Smooth muscle cell (in vitro differentiated cells): Measurements from ENCODE around the gene WFDC1. TPM values are rescaled to one million over a fixed set of nuclear protein-coding genes. Genes with fewer than 3 reads are reported as not detected.

Experiments
- DNase-seq: peaks from one replicate; lab custom pipeline; 2025; ENCODE audit not compliant: unreplicated experiment; lab: John Stamatoyannopoulos, UW
- H2AFZ ChIP-seq: fragments of 200-600 bp; sonication (generic); 2 replicates; pipeline ENCODE4 v1.6.0; 2016; ENCODE audit warnings: antibody characterized with exemption, low read depth, mild to moderate bottlenecking
- H3F3A ChIP-seq: fragments of 200-600 bp; sonication (generic); 2 replicates; pipeline ENCODE4 v1.6.0; 2017; ENCODE audit warnings: antibody characterized with exemption, low read depth
- H3K27ac ChIP-seq: fragments of 200-600 bp; sonication (generic); 2 replicates; pipeline ENCODE4 v1.5.1; 2016; ENCODE audit warnings: low read depth, mild to moderate bottlenecking
- H3K27me3 ChIP-seq: fragments of 200-600 bp; sonication (generic); 2 replicates; pipeline ENCODE4 v1.6.1; 2016; ENCODE audit warnings: low read depth, mild to moderate bottlenecking
- H3K36me3 ChIP-seq: fragments of 200-600 bp; sonication (generic); 2 replicates; pipeline ENCODE4 v1.5.1; 2016; ENCODE audit warnings: low read depth
- H3K4me1 ChIP-seq: fragments of 200-600 bp; sonication (generic); 2 replicates; pipeline ENCODE4 v1.5.1; 2016; ENCODE audit warnings: low read depth
- H3K4me2 ChIP-seq: fragments of 200-600 bp; sonication (generic); 2 replicates; pipeline ENCODE4 v1.6.0; 2016; ENCODE audit warnings: mild to moderate bottlenecking
- H3K4me3 ChIP-seq: fragments of 200-600 bp; sonication (generic); 2 replicates; pipeline ENCODE4 v1.5.1; 2016; ENCODE audit warnings: mild to moderate bottlenecking
- H3K79me2 ChIP-seq: fragments of 200-600 bp; sonication (generic); 2 replicates; pipeline ENCODE4 v1.6.0; 2016; ENCODE audit warnings: low read depth, mild to moderate bottlenecking
- H3K9ac ChIP-seq: fragments of 200-600 bp; sonication (generic); 2 replicates; pipeline ENCODE4 v1.6.0; 2016; ENCODE audit warnings: low read depth
- H3K9me3 ChIP-seq: fragments of 200-600 bp; sonication (generic); replicated peaks from 2 replicates; pipeline ENCODE4 v1.5.1; 2016; ENCODE audit warnings: low read depth
- H4K20me1 ChIP-seq: fragments of 200-600 bp; sonication (generic); 2 replicates; pipeline ENCODE4 v1.6.0; 2016; ENCODE audit warnings: low read depth
- WGBS: methylation state at CpG from one replicate; pipeline ENCODE4 v1.1.7; 2016; ENCODE audit warnings: low lambda C conversion rate; 5-methylcytosine and 5-hydroxymethylcytosine counted together
- polyA plus RNA-seq: library from polyadenylated mRNA; unstranded; fragments of >200 nt; fragmentation: Nextera tagmentation; extraction: Ambion mirVana; gene quantifications from 2 replicates; pipeline ENCODE4 v1.2.1, GENCODE V29; 2016
- total RNA-seq: library from RNA; depleted of rRNA; stranded (reverse); fragments of >200 nt; gene quantifications from 2 replicates; pipeline ENCODE4 v1.2.3, GENCODE V29; 2014
- TF ChIP-seq, protein P1 (sequence below): fragments of 200-600 bp; sonication (generic); IDR thresholded peaks from 2 replicates; pipeline ENCODE4 v1.5.1; 2017; ENCODE audit warnings: borderline replicate concordance, mild to moderate bottlenecking, antibody characterized with exemption; ENCODE audit not compliant: insufficient read depth, poor library complexity, severe bottlenecking

The WFDC1 gene
- total and polyA plus RNA-seq, 2 experiments from 2014 or later: 176 to 362 TPM

DNA sequence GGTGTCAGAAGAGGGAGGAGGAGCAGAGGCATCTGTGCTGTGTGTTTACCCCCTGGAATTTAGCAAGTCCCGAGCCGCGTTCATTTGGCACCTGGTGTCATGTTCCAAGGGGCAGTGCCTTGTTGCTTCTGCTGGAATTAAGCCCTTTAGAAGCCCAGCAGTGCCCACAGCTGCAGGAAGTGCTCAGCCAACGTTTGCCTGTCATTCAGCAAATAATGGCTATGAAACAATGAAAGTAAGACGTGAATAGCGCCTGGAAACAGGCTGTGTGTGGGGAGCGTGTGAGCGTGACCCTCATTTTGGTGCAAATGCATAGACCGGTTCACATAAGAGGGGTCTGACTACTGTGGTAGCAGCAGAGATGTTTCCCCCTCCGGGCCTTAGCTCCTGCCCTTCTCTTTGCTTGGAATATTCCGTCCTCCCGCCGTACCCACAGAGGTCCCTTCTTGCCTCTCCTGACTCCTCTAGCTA lies 67.8 kb downstream of the WFDC1 start:
- Histone ChIP-seq H3K4me1 (peaks cover 6% of the 10 kb centered on the region), H3K4me3 (no peak overlapping the region), H2AFZ (no peak overlapping the region), H4K20me1 (no peaks in the 10 kb centered on the region), H3F3A (no peaks in the 10 kb centered on the region), H3K36me3 (no peaks in the 10 kb centered on the region), H3K27ac (no peak overlapping the region), H3K4me2 (no peak overlapping the region), H3K27me3 (peaks cover 18% of the 10 kb centered on the region), H3K9ac (no peak overlapping the region), H3K79me2 (no peaks in the 10 kb centered on the region), H3K9me3 (no peaks in the 10 kb centered on the region)
- 78% methylated on average over 13 of the region's 13 CpGs for WGBS
- DNase-seq: no peak
- TF ChIP-seq, protein P1, sequence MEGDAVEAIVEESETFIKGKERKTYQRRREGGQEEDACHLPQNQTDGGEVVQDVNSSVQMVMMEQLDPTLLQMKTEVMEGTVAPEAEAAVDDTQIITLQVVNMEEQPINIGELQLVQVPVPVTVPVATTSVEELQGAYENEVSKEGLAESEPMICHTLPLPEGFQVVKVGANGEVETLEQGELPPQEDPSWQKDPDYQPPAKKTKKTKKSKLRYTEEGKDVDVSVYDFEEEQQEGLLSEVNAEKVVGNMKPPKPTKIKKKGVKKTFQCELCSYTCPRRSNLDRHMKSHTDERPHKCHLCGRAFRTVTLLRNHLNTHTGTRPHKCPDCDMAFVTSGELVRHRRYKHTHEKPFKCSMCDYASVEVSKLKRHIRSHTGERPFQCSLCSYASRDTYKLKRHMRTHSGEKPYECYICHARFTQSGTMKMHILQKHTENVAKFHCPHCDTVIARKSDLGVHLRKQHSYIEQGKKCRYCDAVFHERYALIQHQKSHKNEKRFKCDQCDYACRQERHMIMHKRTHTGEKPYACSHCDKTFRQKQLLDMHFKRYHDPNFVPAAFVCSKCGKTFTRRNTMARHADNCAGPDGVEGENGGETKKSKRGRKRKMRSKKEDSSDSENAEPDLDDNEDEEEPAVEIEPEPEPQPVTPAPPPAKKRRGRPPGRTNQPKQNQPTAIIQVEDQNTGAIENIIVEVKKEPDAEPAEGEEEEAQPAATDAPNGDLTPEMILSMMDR: no peak

DNA sequence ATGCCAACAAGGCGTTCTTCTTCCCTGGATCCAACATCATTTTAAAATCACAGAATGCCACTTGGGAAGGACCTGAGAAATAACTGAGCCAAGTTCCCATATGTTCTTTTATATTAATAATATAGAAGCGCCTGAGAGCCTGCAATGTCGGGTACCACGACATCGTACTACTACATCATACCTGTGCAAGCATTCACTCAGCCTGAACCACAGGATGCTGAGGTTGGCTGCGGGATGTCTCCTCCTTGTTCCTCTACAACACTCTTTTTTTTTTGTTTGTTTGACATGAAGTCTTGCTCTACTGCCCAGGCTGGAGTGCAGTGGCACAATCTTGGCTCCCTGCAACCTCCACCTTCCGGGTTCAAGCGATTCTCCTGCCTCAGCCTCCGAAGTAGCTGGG lies 71.5 kb downstream of the WFDC1 start:
- no peaks in the 10 kb centered on the region for H3K9me3 ChIP-seq
- H3K27me3 ChIP-seq: peaks cover 55% of the 10 kb centered on the region
- H3K9ac ChIP-seq: no peak overlapping the region
- H3K4me3 ChIP-seq: no peak overlapping the region
- no peak for DNase-seq
- 89% methylated on average over 9 of the region's 9 CpGs for WGBS
- no peaks in the 10 kb centered on the region for H3K36me3 ChIP-seq
- H3K4me2 ChIP-seq: no peak overlapping the region
- H3F3A ChIP-seq: no peaks in the 10 kb centered on the region
- TF ChIP-seq, protein P1: no peak
- no peaks in the 10 kb centered on the region for H4K20me1 ChIP-seq
- no peak overlapping the region for H3K27ac ChIP-seq
- no peaks in the 10 kb centered on the region for H3K79me2 ChIP-seq
- no peak overlapping the region for H2AFZ ChIP-seq
- H3K4me1 ChIP-seq: peaks cover 13% of the 10 kb centered on the region

DNA sequence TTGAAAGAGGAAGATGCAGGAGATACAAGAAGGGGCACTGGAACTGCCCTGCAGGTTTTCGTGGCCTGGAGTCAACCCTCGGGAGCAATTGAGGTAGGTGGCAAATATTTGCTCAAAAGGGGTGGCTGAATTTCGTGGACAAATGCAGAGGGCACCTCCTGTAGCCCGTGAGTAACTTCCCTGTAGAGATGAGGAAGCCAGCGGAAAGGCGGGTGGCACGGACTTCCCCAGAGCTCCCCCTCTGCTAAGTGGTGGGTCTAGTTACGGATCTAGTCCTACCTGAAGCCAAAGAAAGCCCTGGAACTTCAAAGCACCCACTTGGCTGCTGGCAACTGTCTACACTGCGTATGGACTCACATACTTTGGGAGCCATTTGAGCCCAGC lies 72.6 kb downstream of the WFDC1 start:
- WGBS: 85% methylated on average over 9 of the region's 9 CpGs

More for the DNA sequence above, 72.6 kb downstream of the WFDC1 start:
- Histone ChIP-seq H4K20me1 (no peaks in the 10 kb centered on the region), H3K27me3 (peaks cover 59% of the 10 kb centered on the region), H3K79me2 (no peaks in the 10 kb centered on the region), H3K36me3 (no peaks in the 10 kb centered on the region), H3K4me1 (peaks cover 8% of the 10 kb centered on the region), H3K4me2 (no peak overlapping the region), H3K27ac (no peak overlapping the region), H3K4me3 (no peak overlapping the region), H3F3A (no peaks in the 10 kb centered on the region), H3K9ac (no peak overlapping the region), H2AFZ (no peak overlapping the region), H3K9me3 (no peaks in the 10 kb centered on the region)
- DNase-seq: no peak
- TF ChIP-seq, protein P1: no peak
